ENCODE measurements around the gene MUC5B. TPM values are rescaled to one million over a fixed set of nuclear protein-coding genes. Genes with fewer than 3 reads are reported as not detected.

MUC5B gene
- total and polyA plus RNA-seq, 2 donors (not counting 3 experiments of a cell fraction or from before 2014, with no cell fraction given) = not detected

GRCh38 chr11:1290052-1291040 is 67.5 kb downstream of the MUC5B start:
- dilution Hi-C loops (cut with MboI; ENCODE audit: extremely low pct_ligation_motif_present, low sequenced_read_pairs) = no loop called here
- Histone ChIP-seq H3K4me1 (ENCODE audit: control insufficient read depth, extremely low read depth, insufficient read depth, low read length) (no peaks in the 10 kb centered on the region), H3K79me2 (ENCODE audit: control insufficient read depth, insufficient read depth, low read length) (peaks cover 4% of the 10 kb centered on the region), H3K4me3 (replicated peaks in 1 of 3; ENCODE audit: insufficient read depth in 1 of 3, low read depth in 1 of 3, low read length in 3 of 3) (no peak overlapping the region), H3K4me2 (ENCODE audit: insufficient read depth, low read length) (no peak overlapping the region), H3K36me3 (ENCODE audit: control insufficient read depth in 2 of 2, extremely low read depth in 1 of 2, insufficient read depth in 2 of 2, low read length in 2 of 2) (peaks cover 3 to 49% of the 10 kb centered on the region in 2 experiments), H3K9me1 (replicated peaks; ENCODE audit: control insufficient read depth, extremely low read depth, insufficient read depth, low read length) (no peaks in the 10 kb centered on the region), H3K27ac (ENCODE audit: insufficient read depth, low read depth, low read length) (no peak overlapping the region), H3K9ac (replicated peaks; ENCODE audit: extremely low read depth, insufficient read depth, low read length) (no peak overlapping the region), H4K20me1 (replicated peaks; ENCODE audit: control insufficient read depth, extremely low read depth, insufficient read depth, low read length) (no peaks in the 10 kb centered on the region), H2AFZ (ENCODE audit: low read depth, low read length) (no peak overlapping the region), H3K27me3 (ENCODE audit: control insufficient read depth in 2 of 2, insufficient read depth in 2 of 2, low read length in 2 of 2) (no peaks in the 10 kb centered on the region), H3K9me3 (replicated peaks; ENCODE audit: control insufficient read depth, insufficient read depth, low read length) (no peaks in the 10 kb centered on the region)
- intact Hi-C loops (cut with micrococcal nuclease) = no loop called here
- no TSS peak for BruUV-seq (replicated peaks)
- no peak for TF ChIP-seq CTCF (IDR thresholded peaks at IDR 0.05; ENCODE audit: extremely low read depth in 1 of 2, insufficient read depth in 1 of 2, low read depth in 1 of 2, low read length in 2 of 2)
- TF ChIP-seq FOS (IDR thresholded peaks at IDR 0.05; ENCODE audit: borderline replicate concordance, insufficient read depth, low read length) = no peak
- TF ChIP-seq MYC (IDR thresholded peaks at IDR 0.05; ENCODE audit: low read depth, low read length) = no peak
- TF ChIP-seq MAX (IDR thresholded peaks at IDR 0.05; ENCODE audit: insufficient read depth, insufficient read length) = no peak
- no peak for TF ChIP-seq JUN (IDR thresholded peaks at IDR 0.05; ENCODE audit: borderline replicate concordance, insufficient read depth, insufficient read length, low read depth)
- no peak for TF ChIP-seq EZH2 (IDR thresholded peaks at IDR 0.05; ENCODE audit: borderline replicate concordance, low read depth, low read length, severe bottlenecking)
- no peak for TF ChIP-seq POLR2A (IDR thresholded peaks at IDR 0.05; ENCODE audit: low read depth, low read length)
- TF ChIP-seq POLR2AphosphoS5 (IDR thresholded peaks at IDR 0.05; ENCODE audit: insufficient read depth, low read depth, low read length) = no peak
- DNase-seq (ENCODE audit: low read depth, low spot score) = no peak
- POLR2A ChIA-PET = no interaction called here
- no peak for FAIRE-seq
- CTCF ChIA-PET = no interaction called here

Data from endothelial cell of umbilical vein (primary cell).